ENCODE data around the gene VSIR. TPM values are rescaled to one million over a fixed set of nuclear protein-coding genes. Genes with fewer than 3 reads are reported as not detected.
A peak's percentile ranks its signal among the peaks of the same experiment; 100 is the strongest.

The VSIR gene
- total RNA-seq, 4 donors from 2014 or later: 54.3 to 77.0 (median 61.6) TPM

- TF ChIP-seq POLR2AphosphoS5 (IDR thresholded peaks at IDR 0.05) (no peak), CTCF (IDR thresholded peaks at IDR 0.05) (no peak), EP300 (IDR thresholded peaks at IDR 0.05; ENCODE audit: low read depth) (no peak), POLR2A (IDR thresholded peaks at IDR 0.05) (no peak)
- no peak overlapping the region for H3K4me3 ChIP-seq
- H3K4me1 ChIP-seq: peaks cover 15 to 43% (median 32%) of the 10 kb centered on the region in 4 donors
- no peak for DNase-seq
- no peaks in the 10 kb centered on the region for H3K36me3 ChIP-seq
- WGBS, 2 donors (ENCODE audit: low coverage in 1 of 2): 61 to 76% methylated on average over 3 to 4 of the region's 4 CpGs
- H3K27ac ChIP-seq: no peak overlapping the region
- no peaks in the 10 kb centered on the region for H3K27me3 ChIP-seq
- in situ Hi-C loops (cut with MboI; ENCODE audit: low pct_ligation_motif_present in 1 of 4, low pct_unique_long_range_greater_than_20kb in 1 of 4, low sequenced_read_pairs in 3 of 4) (no loop called here), intact Hi-C loops (cut with DNase I; ENCODE audit: low total_unique reads) (no loop called here)
- no peaks in the 10 kb centered on the region for H3K9me3 ChIP-seq
These were observed 32.3 kb downstream of the VSIR start for GRCh38 chr10:71741029-71741428.

- no peaks in the 10 kb centered on the region for H3K36me3 ChIP-seq
- TF ChIP-seq CTCF (IDR thresholded peaks at IDR 0.05) (peak in 1 of 5 experiments; percentile 13), EP300 (IDR thresholded peaks at IDR 0.05; ENCODE audit: low read depth) (no peak)
- intact Hi-C loops (cut with DNase I; ENCODE audit: low total_unique reads): no loop called here
- DNase-seq: peak; percentile 49
- in situ Hi-C loops (cut with MboI; ENCODE audit: low pct_ligation_motif_present in 1 of 4, low pct_unique_long_range_greater_than_20kb in 1 of 4, low sequenced_read_pairs in 3 of 4): no loop called here
- H3K9me3 ChIP-seq: no peaks in the 10 kb centered on the region
- 50% methylated on average over 9 of the region's 9 CpGs; no CpG with 5 or more reads in 1 of the 2 donors for WGBS, 2 donors (ENCODE audit: low coverage in 1 of 2)
- H3K4me1 ChIP-seq: peaks cover 18 to 50% (median 34%) of the 10 kb centered on the region in 4 donors
- no peak overlapping the region for H3K4me3 ChIP-seq
- H3K27ac ChIP-seq: no peak overlapping the region
- H3K27me3 ChIP-seq: no peaks in the 10 kb centered on the region
These were observed 33.2 kb downstream of the VSIR start for GRCh38 chr10:71740069-71740653.

- peaks cover 18 to 52% (median 34%) of the 10 kb centered on the region in 4 donors for H3K4me1 ChIP-seq
- no peak overlapping the region for H3K4me3 ChIP-seq
- no peak overlapping the region for H3K27ac ChIP-seq
- H3K36me3 ChIP-seq: no peaks in the 10 kb centered on the region
- no peaks in the 10 kb centered on the region for H3K9me3 ChIP-seq
- H3K27me3 ChIP-seq: no peaks in the 10 kb centered on the region
- intact Hi-C loops (cut with DNase I; ENCODE audit: low total_unique reads) (no loop called here), in situ Hi-C loops (cut with MboI; ENCODE audit: low pct_ligation_motif_present in 1 of 4, low pct_unique_long_range_greater_than_20kb in 1 of 4, low sequenced_read_pairs in 3 of 4) (no loop called here)
- 92 to 100% methylated on average over 2 to 8 of the region's 8 CpGs for WGBS, 2 donors (ENCODE audit: low coverage in 1 of 2)
- TF ChIP-seq CTCF (IDR thresholded peaks at IDR 0.05) (no peak), EP300 (IDR thresholded peaks at IDR 0.05; ENCODE audit: low read depth) (no peak), POLR2A (IDR thresholded peaks at IDR 0.05) (no peak), POLR2AphosphoS5 (IDR thresholded peaks at IDR 0.05) (no peak)
- no peak for DNase-seq
These were observed 33.9 kb downstream of the VSIR start for GRCh38 chr10:71739358-71739900.

GRCh38 chr10:71737834-71738197, 35.5 kb downstream of the VSIR start:
- no peak for TF ChIP-seq CTCF (IDR thresholded peaks at IDR 0.05)
- no peak for TF ChIP-seq POLR2A (IDR thresholded peaks at IDR 0.05)
- no peak for TF ChIP-seq POLR2AphosphoS5 (IDR thresholded peaks at IDR 0.05)
- no peak for TF ChIP-seq EP300 (IDR thresholded peaks at IDR 0.05; ENCODE audit: low read depth)
- Histone ChIP-seq H3K36me3 (no peaks in the 10 kb centered on the region), H3K27ac (peak overlapping the region; percentile 68 to 81 (median 78)), H3K4me1 (peaks cover 18 to 52% (median 34%) of the 10 kb centered on the region in 4 donors), H3K27me3 (no peaks in the 10 kb centered on the region), H3K4me3 (no peak overlapping the region), H3K9me3 (no peaks in the 10 kb centered on the region)
- intact Hi-C loops (cut with DNase I; ENCODE audit: low total_unique reads) (no loop called here), in situ Hi-C loops (cut with MboI; ENCODE audit: low pct_ligation_motif_present in 1 of 4, low pct_unique_long_range_greater_than_20kb in 1 of 4, low sequenced_read_pairs in 3 of 4) (no loop called here)
- no peak for DNase-seq
- whole genome bisulfite sequencing, 2 donors (ENCODE audit: low coverage in 1 of 2): 44 to 63% methylated on average over 1 to 3 of the region's 3 CpGs

Data from transverse colon (tissue), 4 donors.